GM18868 (cell line): ENCODE results near the gene SLIT3.

Experiments used
- ATAC-seq: cut with Tn5 transposase; IDR thresholded peaks from one replicate; pipeline ENCODE4 v1.9.1; 2021; ENCODE audit warnings: mild to moderate bottlenecking, moderate library complexity; ENCODE audit not compliant: unreplicated experiment

Gene SLIT3

GRCh38 chr5:169009123-169009522 lies 291.8 kb downstream of the SLIT3 start:
- ATAC-seq = no peak

- ATAC-seq = no peak
These were observed 293.8 kb downstream of the SLIT3 start for GRCh38 chr5:169006842-169007790.

GRCh38 chr5:169004551-169004950 lies 296.4 kb downstream of the SLIT3 start:
- ATAC-seq = no peak

- ATAC-seq = no peak
These were observed 297.0 kb downstream of the SLIT3 start for GRCh38 chr5:169003721-169004541.

DNA sequence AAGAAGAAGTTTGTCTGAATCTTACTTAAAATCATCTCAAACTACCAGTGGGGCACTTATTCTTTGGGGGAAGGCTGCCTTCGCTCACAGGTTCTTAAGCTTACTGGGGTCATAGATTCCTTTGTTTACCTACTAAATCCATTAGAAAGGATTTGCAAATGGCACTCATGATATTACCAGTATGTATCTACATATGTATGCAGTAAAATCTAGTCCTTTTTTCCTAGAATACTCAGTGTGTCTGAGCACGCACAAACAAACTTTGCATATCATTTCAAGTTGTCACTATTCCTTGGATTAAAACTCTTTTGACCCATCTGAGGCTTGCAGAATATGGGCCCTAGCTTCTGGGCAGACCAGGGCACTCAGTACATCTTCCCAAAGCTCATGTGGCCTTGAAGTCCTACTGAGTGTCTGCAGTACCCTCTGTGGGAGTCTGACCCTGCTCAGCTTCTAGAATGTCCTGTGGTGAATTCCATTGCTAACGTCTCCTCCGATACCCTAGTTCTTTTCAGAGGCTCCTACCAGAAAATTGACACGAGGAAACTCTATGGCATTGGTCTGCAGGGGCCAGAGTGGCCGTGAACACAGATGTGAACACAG lies 297.9 kb downstream of the SLIT3 start:
- no peak for ATAC-seq

GRCh38 chr5:169001394-169001793 lies 299.5 kb downstream of the SLIT3 start:
- no peak for ATAC-seq

DNA sequence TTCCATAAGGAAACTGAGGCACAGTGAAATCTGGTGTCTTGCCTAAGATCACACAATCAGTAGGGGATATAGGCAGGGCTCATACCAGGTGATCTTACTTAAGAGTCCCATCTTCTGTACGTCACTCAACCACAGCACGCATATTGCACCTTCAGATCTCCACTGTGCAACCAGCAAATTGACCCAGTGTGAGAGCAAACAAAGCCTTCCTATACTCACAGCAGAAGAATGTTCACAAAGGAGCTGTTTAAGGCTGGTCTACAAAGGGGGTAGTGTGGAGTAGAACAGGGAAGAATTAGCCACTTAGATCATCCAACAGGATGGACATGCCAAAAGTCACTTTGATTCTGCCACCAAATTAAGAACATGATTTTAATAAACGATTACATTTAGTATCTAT lies 305.9 kb downstream of the SLIT3 start:
- no peak for ATAC-seq

DNA sequence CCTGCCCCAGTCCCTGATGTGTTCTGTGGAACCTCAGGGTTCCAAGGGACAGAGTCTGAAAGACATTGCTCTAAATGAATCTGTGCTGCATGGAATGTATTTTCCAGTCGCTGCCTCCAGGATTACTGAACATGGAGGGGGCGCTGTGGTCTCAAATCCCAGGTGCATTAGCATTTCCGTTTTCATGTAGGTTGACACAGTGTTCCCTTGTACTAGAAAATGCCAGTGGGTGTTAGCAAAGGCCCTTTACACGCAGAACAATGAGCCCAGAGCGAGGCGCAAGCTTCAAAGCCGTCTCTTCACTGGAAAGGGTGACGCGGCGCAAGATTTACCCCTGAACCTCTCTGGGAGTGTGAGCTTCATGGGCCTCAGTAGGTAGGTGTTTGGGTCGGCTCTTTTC lies 308.3 kb downstream of the SLIT3 start:
- no peak for ATAC-seq

- no peak for ATAC-seq
These were observed 308.9 kb downstream of the SLIT3 start for GRCh38 chr5:168992016-168992415.

- no peak for ATAC-seq
These were observed 309.6 kb downstream of the SLIT3 start for GRCh38 chr5:168991311-168991710.

GRCh38 chr5:168990679-168991078 lies 310.3 kb downstream of the SLIT3 start:
- no peak for ATAC-seq

DNA sequence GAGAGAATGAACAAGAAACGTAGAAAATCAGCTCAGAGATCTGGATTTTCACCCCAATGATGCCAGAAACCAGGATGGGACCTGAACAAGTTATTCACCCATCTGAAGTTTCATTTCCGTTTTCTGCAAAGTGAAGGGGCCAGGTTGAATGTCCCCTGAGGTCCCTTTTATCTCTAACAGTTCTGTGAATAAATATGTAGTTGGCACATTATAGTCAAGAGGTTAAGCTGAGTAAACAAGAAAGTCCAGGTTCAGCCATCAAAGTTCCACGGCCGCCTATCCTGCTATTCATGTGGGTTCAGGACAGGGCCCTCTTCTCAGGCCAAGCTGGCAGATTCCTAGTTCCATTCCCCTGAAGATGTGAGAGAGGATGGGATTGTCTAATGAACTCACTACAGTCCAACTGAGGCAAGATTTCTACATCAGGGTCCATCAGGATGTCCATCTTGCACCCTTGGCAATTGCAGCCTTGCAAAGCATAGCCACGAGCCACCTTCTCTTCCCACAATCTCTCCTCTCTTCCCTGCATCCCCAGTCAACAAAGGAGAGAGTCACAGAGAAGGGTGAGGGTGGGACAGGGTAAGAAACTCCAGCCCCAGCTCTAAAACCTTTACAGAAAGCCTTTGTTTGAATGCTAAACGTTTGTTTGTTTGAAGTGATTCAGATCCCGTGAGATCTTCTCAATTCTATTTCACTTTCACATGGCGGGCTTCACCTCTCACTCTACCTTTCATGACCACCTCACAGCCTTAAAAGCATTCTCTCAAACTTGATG lies 311.0 kb downstream of the SLIT3 start:
- ATAC-seq = peak; percentile 48

- ATAC-seq = no peak
These were observed 312.2 kb downstream of the SLIT3 start for GRCh38 chr5:168988699-168989098.

- peak; percentile 60 for ATAC-seq
These were observed 313.2 kb downstream of the SLIT3 start for GRCh38 chr5:168987543-168988300.

DNA sequence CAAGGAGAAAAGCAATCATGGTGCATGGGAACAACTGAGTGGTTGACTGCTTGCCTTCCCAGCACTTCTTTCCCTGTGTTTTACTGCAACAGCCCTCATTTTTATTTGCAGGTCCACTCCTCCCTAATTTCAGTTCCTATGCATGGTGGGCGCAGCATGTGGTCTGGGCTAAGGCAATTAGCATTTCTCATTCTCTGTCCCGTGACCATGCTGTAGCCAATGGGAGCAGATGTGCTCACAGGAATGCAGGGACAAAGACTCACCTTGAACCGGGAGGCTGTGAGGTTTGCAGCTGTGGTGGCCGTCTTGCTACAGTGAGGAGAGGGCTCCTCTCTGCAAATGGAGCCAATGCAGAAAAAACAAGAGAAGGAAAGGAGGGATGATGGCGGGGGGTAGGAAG lies 315.5 kb downstream of the SLIT3 start:
- no peak for ATAC-seq

- no peak for ATAC-seq
These were observed 316.7 kb downstream of the SLIT3 start for GRCh38 chr5:168984135-168984675.

- ATAC-seq = no peak
These were observed 321.8 kb downstream of the SLIT3 start for GRCh38 chr5:168979135-168979534.

DNA sequence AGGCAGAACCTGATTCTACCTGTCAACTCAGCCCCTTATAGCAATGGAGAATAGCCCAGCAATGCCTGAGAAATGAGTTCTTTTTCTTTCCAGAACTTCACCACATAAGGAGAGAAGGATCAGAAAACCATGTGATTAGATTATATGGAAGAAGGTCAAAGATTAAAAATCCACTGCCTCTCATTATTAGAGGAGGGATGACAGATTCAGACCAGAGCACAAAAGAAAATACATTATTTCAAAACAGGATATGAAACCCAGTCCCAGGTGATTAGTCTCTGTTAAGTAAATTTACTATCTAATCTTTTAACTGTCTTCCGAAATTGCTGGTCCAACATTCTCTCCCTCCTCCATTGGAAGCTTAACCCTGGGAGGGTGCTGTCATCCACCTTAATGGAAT lies 322.4 kb downstream of the SLIT3 start:
- no peak for ATAC-seq

DNA sequence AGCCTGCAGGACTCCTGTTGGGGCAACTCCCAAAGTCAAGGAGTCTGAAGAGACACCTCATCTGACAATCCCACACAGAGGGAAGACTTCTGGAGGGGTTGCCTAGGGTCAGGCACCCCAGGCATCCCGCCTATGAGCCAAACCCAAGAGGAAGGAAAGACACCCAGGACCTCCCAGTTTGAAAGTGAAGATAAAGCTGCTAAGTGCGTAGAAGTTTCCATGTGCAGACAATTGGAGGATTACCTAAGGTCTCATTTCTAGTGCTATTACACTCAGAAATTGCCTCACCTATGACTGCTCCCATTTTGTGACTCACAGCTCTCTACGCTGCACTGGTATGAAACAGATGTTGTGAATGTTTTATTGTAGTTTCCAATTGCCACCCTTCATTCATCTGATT lies 322.9 kb downstream of the SLIT3 start:
- no peak for ATAC-seq
